Stimulated activated CD4-positive, alpha-beta T cell treated with anti-CD3 and anti-CD28 coated beads, Interleukin-12 subunit alpha, Interleukin-12 subunit beta, amount 100 ng/mL, for 48 hours (primary cell): Measurements from ENCODE around the gene BPGM.

Experiments
- DNase-seq, 3 donors: peaks; one replicate each; pipeline ENCODE4 v3.0.0-alpha.2; 2020; ENCODE audit warnings: low read depth in 2 of 3, low spot score in 1 of 3

BPGM gene

DNA sequence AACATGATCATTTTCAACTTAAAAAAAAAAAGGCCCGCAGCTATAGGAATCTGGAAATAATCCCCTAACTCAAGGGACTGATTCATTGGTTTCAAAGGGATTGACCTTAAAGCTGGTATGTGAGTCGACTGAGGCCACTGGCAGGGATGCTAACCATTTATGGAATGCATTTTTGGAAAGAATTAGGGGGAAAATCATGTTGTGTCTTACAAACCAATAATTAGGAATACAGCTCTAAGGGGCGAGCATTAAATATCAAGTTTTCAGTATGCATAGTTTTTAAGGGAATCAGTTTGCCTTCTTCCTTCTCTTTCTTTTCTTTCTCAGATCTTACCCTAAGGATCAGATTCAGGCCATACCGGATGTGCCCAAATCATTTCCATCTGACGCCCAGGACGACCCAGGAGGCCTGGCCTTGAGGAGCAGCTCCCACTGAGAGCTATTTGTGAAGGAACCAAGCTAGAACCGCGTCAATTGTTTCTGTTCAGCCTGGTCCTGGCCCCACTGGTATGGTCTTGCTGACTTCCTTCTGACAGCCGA lies 48.7 kb downstream of the BPGM start:
- DNase-seq: no peak

DNA sequence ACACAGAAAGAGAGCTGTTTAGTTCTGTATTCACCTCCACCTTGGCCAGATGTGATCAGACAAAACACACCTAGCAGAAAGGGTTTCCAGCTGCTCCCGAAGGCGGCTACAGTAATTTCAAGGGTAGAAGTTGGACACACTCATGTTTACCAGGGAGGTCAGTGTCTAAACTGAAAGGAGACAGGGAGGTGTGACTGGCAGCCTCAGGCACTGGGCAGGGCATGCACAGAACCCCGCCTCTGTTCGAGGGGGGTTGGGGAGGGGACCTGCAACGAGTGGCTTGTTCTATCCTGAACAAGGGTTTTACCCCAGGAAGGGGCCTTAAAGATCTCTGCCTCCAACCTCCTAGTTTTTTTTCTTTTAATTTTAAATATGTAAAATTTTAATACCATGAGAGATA lies 49.6 kb downstream of the BPGM start:
- no peak for DNase-seq

DNA sequence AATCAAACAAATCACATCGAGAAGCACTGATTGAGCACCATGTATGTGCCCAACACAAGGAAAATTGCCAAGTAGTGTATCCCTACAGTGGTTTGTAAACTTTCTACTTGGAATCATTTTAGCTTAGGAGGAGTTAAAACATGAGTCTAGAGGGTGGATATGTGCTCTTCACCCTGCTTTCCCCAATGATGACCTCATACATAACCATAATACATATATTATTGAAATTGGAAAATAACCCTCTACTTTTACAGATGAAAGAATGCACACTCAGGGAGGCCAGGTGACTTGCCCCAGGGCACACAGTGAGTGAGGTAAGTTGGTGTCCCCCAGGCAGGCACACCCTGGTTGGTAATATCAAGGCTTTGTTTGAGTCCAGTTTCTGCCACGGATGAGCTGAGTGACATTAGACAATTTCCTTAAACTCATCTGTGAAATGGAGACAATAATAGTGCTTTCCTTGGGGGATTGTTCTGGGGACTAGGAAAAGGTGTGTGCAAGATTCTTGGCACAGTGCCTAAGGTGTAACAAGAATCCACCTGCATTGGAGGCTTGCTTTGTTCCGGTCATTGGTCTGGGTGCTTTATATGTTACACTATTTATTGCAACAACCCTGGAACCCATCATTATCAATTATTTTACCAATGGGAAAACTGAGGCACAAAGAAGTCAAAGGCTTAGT lies 50.7 kb downstream of the BPGM start:
- no peak for DNase-seq

DNA sequence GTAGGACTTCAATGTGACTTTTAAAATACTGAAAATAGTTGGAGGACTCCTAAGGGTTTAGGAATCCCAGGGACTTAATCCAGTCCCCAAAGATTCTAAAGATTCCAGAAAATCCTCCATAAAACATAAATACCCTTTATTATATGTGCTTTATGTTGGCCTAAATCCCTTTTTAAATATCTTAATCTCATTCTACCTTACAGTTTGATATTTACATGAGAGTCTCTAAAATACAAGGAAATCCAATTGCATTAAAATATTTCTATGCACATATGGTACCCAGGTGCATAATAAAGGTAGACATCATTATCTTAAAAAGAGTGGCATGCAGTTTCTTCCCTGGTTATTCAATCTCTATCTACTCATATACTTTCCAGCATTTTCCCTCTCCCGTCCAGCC lies 51.8 kb downstream of the BPGM start:
- no peak for DNase-seq

DNA sequence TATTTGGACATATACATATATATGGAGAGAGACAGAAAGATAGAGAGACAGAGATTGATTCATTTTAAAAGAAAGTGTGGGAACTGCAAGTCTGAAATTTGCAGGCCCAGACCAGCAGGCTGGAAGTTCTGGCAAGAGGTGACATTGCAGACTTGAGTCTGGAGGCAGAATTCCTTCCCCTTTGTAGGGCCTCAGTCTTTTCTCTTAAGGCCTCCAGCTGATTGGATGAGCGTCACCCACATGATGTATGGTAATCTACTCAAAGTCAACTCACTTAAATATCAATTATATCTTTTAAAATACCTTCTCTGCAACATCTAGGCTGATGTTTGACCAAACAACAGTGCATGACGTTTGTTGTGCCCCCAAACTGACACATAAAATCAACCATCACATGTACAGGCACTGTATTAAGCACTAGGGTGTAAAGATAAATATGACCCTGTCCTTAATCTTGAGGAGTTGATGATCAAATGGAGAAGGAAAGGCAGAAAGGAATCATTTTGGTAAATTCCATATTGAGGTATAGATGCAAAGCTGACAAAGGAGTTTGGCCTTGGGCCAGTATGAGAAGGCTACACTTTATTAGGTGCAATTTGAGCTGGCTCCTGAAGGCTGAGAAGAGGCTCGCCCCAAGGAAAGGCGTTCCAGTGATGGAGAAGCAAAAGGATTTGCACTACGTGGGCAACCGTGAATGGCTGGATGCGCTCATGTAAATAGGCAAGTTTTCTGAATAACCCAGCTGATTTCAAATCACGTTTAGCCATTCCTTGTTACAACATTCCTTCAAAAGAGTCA lies 52.6 kb downstream of the BPGM start:
- no peak for DNase-seq

DNA sequence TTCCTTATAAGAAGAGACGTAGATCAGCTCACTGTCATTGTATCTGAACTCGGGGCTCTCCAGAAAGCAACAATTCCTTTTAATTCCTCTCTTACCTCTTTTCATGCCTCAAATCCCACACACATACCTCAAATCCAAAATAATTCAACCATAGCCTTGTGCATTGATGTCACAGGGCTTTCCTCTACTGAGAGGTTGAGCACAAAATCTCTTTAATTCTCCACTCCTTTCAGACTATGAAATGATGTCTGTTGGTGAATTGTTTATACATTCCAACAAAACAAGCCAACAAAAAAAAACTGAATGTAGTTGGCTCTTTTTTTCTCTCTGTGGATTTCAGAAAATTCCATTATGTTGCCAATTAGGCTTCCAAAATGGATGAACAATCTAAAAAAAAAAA lies 53.2 kb downstream of the BPGM start:
- DNase-seq: no peak

DNA sequence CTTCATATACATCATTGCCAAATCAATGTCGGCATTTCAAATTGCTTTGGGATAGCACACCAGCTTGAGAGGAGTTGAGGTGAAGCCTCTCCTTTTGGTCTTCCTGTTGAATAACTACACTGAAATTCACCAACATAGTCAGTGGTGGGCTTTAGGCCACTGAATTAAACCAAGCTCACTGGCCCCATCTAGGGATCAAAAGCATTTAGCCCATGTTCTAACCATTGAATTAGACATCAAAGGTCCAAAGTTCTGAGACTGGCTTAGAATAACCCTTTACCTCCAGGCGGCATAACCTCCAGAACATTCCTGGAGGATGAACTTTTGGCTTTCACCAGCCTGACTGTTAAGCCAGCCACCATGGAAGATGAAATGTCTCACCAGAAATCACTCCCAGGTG lies 54.6 kb downstream of the BPGM start:
- peak in 1 of 3 donors; percentile 12 for DNase-seq

DNA sequence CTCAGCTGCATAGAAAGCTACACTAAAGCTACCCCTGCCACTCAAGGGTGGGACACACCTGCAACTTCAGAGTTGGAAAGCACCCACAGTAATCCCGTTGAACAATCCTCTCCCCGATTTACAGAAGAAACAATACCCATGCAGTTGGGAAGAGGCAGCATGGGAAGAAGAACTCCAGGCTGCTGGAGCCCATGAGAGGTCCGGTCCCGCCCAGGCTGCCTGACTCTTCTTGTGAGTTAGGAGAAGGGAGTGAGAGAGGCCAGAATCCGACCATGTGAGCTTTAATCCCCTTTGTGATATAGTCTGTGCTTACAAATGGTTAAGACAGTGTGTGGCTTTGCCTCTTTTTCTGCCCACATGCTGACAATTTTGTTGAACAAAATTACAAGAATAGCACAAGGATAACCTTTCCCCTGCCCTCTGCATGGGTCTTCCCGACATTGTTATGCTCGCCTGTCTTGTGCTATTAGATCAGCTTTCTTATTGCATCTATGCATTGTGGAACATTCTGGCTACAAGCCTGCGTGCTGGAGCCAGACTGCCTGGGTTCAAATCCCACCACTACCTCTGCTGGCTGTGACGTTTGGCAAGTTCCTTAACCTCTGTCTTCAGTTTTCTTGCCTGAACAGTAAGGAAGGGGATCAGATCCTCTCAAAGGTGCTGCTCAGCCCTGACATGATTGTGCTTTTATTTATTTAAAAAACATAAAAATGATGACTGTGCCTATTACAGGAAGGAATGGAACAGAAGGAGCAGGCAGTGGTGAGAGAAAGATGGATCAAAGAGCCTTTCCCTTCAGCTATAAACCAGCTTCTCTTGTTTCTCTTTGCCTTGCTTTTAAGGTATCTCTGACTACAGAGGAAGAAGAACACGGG lies 56.0 kb downstream of the BPGM start:
- no peak for DNase-seq

DNA sequence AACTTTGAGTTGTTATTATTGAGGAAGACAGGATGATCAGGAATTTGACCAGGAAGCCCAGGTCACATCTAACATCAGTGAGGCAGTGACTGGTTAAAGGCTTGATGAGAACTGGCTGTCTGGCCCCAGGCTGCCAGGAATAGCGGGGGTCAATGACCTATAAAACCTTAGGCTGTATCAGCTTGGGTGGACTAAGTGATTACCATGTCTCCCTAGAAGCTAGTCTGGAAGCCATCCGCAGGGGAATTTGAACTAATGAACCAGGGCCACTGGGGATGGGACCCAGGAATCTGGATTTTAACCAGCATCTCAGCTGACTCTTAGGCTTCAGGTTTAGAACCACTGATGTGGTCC lies 56.6 kb downstream of the BPGM start:
- DNase-seq: no peak

DNA sequence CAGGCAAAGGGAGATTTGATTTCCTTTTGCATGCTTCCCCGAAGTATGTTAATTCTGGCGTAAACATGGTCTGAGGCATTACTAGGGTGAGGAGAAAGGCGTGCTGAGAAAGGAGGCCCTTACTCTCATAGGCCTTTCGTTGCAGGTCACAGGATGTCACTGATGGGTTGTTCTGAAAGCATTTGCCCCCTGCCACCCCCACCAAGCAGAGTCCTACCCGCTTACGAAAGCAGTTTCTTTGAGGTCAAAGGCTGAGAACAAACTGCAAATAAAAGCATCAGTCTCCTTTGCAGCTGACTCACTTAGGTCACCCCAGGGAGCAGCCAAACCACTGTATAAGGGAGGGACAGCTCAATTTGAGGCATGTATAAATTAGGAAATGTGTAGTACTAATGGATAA lies 57.1 kb downstream of the BPGM start:
- no peak for DNase-seq

DNA sequence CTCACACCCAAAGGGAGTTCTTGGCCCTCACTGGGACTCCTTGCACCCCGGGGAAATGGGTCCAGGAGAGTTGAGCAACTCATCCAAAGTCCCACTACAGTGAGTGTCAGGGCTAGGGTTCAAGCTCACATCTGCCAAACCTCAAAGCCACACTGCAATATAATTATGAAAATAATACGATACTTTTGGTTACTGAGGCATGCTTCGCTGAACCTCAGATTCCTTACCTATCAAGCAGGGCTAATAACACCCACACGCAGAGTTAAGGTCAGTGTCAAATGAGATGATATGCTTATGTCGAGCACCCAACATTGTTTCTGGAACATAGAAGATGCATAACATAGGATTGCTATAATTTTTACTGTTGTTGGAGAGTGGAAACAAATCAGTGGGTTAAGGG lies 58.2 kb downstream of the BPGM start:
- no peak for DNase-seq

DNA sequence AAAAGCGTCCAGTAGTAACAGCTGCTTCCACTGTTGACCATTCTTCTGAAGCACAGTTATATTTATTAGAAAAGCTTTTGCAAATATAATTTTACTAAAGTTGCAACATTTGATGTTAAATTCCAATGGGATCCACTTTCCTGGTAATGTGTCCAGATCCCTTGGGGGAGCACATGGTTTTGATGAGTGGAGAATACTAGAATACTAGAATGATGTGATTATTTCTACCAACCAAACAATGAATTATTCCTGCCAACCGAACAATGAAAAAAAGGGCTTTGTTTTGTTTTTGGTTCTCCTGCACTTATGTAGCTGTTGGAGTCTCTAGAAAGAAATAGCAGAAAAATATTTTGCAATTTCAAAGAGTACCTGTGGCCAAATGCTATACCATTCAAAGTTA lies 59.1 kb downstream of the BPGM start:
- DNase-seq: no peak

DNA sequence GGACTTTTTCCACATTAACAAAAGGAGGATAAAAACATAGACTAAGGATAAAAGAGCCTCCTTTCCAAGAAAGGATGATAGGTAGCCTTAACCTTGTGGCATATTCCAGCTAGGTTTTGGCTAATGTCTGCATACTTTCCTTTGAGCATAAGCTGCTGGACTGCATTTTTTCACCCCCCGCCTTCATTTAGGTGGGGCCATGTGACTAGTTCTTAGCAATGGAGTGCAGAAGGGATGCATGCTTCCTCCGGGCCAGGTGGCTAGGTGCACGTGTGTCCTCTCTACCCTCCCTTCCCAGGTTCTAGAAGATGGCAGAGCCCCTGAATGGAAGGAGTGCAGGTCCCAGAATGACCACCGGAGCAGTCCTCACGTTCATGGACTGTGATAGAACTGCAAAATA lies 59.8 kb downstream of the BPGM start:
- no peak for DNase-seq

DNA sequence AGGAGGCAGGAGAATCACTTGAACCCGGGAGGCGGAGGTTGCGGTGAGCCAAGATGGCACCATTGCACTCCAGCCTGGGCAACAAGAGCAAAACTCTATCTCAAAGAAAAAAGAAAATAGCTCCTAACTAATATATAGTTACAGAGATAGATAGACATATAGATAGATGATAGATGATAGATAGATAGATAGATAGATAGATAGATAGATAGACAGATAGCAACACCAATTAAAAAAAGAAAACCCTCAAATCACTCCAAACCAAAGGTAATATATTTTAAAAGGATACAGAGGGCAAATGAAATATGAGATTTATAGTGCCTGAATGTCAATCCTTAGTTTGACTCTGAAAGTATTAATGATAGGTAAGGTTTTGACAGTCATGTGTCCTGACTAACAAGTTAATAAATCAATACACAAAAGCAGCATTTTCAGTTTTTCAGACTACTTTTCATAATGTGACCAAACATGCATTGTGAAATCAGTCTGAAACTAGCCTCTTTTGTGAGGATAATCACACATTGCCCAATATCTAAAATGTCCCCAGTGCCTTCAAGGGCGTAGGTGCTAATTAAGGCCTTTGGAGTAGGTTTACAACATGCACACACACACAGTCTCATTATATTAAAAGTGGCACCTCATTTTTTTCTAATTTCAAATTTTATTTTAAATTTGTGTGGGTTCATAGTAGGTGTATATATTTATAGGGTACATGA lies 61.2 kb downstream of the BPGM start:
- no peak for DNase-seq

DNA sequence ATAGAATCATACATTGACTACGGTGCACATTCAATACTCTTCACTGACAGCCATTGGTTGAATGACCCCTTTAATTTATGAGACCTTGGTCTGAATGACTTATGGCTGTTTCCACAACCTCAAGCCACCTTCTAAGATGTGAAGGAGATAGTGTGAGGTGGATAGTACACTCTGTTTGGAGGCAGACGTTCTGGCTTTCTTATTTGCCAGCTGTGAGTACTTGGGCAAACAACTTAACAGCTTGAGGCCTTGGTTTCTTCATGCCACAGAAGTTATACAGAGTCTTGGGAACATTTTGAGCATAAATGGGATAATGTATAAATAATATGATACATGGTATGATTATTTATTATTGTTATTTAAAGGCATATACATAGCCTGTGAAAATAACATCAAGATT lies 62.0 kb downstream of the BPGM start:
- no peak for DNase-seq

DNA sequence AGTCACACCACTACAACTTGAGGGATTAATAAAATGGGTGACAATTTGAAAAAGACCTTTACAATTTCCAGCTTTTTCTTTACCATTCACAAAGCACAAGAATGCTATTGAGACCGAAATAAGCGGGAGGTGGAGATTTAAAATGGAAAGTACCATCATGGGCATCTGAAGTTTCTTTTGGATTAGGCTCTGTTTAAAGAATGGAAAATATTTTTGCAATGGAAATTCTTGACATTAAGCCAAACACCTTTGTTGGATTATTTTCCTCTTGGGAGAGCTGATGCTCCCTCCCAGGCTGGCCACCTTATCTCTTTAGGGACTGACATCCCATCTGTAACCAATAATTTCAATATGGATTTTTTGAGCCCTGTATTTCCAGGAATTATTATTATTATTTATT lies 62.5 kb downstream of the BPGM start:
- no peak for DNase-seq

DNA sequence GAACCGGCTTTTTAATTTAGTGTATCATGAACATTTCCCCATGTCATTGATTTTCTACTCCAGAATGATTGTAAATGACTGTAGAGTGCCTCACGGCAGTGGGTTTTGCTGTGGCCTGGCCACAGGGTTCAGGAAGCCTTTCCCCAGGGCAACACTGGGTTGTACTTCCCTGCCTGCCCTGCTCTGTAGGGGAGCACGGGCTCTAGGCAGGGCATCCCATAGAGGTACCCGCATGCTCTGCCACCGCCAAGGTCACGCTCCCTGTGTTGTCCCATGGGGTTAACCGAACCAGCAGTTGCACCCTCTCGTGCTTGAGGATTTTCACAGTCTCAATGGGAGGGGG lies 63.8 kb downstream of the BPGM start:
- no peak for DNase-seq

DNA sequence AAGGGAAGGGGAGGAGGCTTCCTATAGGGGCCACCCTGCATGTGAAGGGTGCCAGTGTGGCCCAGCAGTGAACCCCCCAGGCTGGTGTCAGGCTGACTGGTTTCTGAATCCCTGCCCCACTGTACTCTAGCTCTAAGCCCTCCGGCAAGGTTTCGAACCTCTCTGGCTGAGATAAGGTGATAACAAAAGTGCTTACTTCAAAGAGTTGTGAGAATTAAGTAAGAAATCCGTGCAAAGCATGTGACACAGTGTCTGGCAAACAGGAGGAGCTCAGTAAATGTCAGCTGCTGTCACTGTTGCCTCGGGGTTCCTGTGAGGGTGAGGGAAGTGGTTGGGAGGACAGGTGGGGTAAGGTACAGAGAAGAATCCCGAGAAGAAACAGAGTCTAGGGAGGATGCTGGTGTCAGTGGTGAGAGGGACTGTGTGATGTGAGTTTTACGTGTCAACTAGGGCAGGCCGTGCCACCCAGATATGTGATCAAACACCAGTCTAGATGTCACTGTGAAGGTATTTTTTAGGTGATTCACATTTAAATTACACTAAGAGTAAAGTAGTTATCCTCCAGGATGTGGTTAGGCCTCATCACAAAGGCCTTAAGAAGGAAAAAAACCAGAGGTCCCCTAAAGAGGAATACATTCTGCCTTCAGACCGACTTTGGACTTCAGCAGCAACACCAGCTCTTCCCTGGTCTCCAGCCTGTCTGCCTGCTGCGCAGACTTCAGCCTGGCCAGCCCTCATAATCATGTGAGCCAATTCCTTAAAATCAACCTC lies 64.4 kb downstream of the BPGM start:
- peak; percentile 15 to 37 (median 27) for DNase-seq

DNA sequence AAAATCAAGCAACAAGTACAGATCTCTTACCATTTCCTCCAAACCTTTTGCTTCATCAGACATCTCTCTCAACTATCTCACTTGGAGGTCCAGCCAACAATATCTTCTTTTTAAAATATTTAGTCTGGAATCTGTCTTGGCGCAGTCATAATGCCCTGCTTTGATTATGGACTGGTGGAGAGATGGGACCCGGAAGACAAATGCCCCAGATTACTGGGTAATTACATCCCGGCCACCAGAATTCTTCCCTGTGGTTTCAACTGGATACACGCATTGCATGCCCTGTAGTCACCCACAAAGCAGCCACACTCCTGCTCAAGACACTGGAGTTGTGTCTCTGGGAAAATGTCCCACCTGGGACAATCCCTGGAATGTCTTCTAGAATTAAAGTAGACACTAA lies 65.5 kb downstream of the BPGM start:
- no peak for DNase-seq

DNA sequence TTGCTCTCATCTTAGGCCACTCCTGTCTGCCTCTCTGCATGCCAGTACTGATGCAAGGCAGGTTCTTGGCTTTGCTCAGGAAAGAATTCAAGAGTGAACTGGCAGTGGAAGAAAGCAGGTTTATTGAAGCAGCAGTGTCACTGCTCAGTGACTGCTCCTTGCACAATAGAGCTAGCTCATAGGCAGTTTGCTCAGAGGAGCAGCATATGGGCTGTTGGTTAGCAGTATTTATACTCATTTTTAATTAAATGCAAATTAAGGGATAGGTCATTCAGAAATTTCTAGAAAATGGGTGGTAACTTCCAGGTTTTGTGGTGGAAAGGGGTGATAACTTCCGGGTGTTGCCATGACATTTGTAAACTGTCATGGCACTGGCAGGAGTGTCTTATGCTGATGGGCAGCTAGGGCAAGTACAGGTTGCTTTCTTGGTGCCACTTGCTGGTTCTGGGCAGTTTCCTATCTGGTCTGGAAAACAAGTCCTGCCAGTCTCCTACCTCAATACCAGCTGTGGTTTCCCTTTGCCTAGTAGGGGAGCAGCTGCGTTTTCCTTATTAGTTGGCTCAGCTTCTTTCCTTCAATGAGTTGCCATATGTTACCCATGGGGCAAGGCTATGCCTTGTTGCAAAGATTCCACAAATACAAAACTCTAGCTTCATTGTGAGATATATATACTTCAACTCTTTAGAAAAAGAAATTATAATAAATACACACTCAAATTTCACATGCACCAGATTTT lies 68.0 kb downstream of the BPGM start:
- DNase-seq: no peak
